ENCODE results near the gene AKR1C8. TPM values are rescaled to one million over a fixed set of nuclear protein-coding genes. Genes with fewer than 3 reads are reported as not detected.
"Not testable (repeated sequence)": the region's sequence is repeated elsewhere in the genome, so short reads cannot be mapped to it uniquely, and the experiment has no call there.

The AKR1C8 gene
- total and polyA plus RNA-seq, 10 of the 15 experiments (the other 5 are each of a cell fraction or from before 2014, with no cell fraction given), result 0.18 TPM; not detected in 9

- no peaks in the 10 kb centered on the region for H3K36me3 ChIP-seq (ENCODE audit: control insufficient read depth in 2 of 2, insufficient read depth in 2 of 2, low read length in 1 of 2)
- H3K27ac ChIP-seq (ENCODE audit: control insufficient read depth, insufficient read depth), result no peak overlapping the region
- no peak overlapping the region for H2AFZ ChIP-seq (ENCODE audit: control insufficient read depth, low read depth, low read length)
- ChIA-PET RAD21 (ENCODE audit: unreplicated experiment) (no interaction called here), POLR2A (no interaction called here), CTCF (no interaction called here), SMC1A (ENCODE audit: uncharacterized antibody, unreplicated experiment) (no interaction called here)
- intact Hi-C loops (cut with micrococcal nuclease; ENCODE audit: unreplicated experiment) (no loop called here), in situ Hi-C loops (cut with MboI) (no loop called here)
- 38% methylated on average over 8 of the region's 8 CpGs for WGBS (ENCODE audit: insufficient coverage, insufficient replicate concordance, low lambda C conversion rate, missing lambda C conversion rate)
- H3K9me3 ChIP-seq (replicated peaks; ENCODE audit: control insufficient read depth, insufficient read depth, low read length), result no peaks in the 10 kb centered on the region
- H3K79me2 ChIP-seq (ENCODE audit: control insufficient read depth, insufficient read depth, low read length), result no peaks in the 10 kb centered on the region
- no TSS peak for BruUV-seq (replicated peaks)
- TF ChIP-seq PRDM15 (CRISPR knock-in tag; IDR thresholded peaks at IDR 0.05), result no peak
- no peak for TF ChIP-seq NR2F1 (conservative IDR thresholded peaks at IDR 0.05)
- TF ChIP-seq ASH2L (IDR thresholded peaks at IDR 0.05; ENCODE audit: borderline replicate concordance, low read depth), result no peak
- no peak for TF ChIP-seq SIN3A (IDR thresholded peaks at IDR 0.05; ENCODE audit: low read depth, low read length)
- no peak for TF ChIP-seq SREBF2 (IDR thresholded peaks at IDR 0.05; ENCODE audit: low read length)
- TF ChIP-seq SUPT20H (IDR thresholded peaks at IDR 0.05; ENCODE audit: borderline replicate concordance, control insufficient read depth, low read depth, low read length), result no peak
- TF ChIP-seq RCOR1 (conservative IDR thresholded peaks at IDR 0.05; ENCODE audit: low read depth, low read length), result no peak
- H4K20me1 ChIP-seq (ENCODE audit: control insufficient read depth, insufficient read depth), result no peaks in the 10 kb centered on the region
- no peak for FAIRE-seq
- no peaks in the 10 kb centered on the region for H3K27me3 ChIP-seq (replicated peaks in 1 of 2; ENCODE audit: control insufficient read depth in 2 of 2, insufficient read depth in 2 of 2, low read length in 1 of 2)
- no peak for ATAC-seq
- H3K4me2 ChIP-seq (ENCODE audit: control insufficient read depth, insufficient read depth), result no peak overlapping the region
- no peaks in the 10 kb centered on the region for H3K4me1 ChIP-seq (ENCODE audit: control insufficient read depth, insufficient read depth, low read length)
- no peak for DNase-seq (ENCODE audit: low read depth, low spot score)
- no peak overlapping the region for H3K4me3 ChIP-seq
- no peak overlapping the region for H3K9ac ChIP-seq (ENCODE audit: control insufficient read depth, insufficient read depth, low read length)
Observed at GRCh38 chr10:5229019-5229418, 44.1 kb upstream of the AKR1C8 start.

- H3K9me3 ChIP-seq (replicated peaks; ENCODE audit: control insufficient read depth, insufficient read depth, low read length); H3K4me2 ChIP-seq (ENCODE audit: control insufficient read depth, insufficient read depth); H3K27ac ChIP-seq (ENCODE audit: control insufficient read depth, insufficient read depth); H3K36me3 ChIP-seq (ENCODE audit: control insufficient read depth in 2 of 2, insufficient read depth in 2 of 2, low read length in 1 of 2); H3K79me2 ChIP-seq (ENCODE audit: control insufficient read depth, insufficient read depth, low read length); in situ Hi-C loops (cut with MboI); CTCF ChIA-PET; POLR2A ChIA-PET; H3K27me3 ChIP-seq (replicated peaks in 1 of 2; ENCODE audit: control insufficient read depth in 2 of 2, insufficient read depth in 2 of 2, low read length in 1 of 2); DNase-seq (ENCODE audit: low read depth, low spot score); H4K20me1 ChIP-seq (ENCODE audit: control insufficient read depth, insufficient read depth); H3K4me3 ChIP-seq; ATAC-seq; BruUV-seq (replicated peaks); H3K9ac ChIP-seq (ENCODE audit: control insufficient read depth, insufficient read depth, low read length); FAIRE-seq; H3K4me1 ChIP-seq (ENCODE audit: control insufficient read depth, insufficient read depth, low read length); SMC1A ChIA-PET (ENCODE audit: uncharacterized antibody, unreplicated experiment); intact Hi-C loops (cut with micrococcal nuclease; ENCODE audit: unreplicated experiment); H2AFZ ChIP-seq (ENCODE audit: control insufficient read depth, low read depth, low read length): not testable (repeated sequence)
- 9% methylated on average over 6 of the region's 7 CpGs for WGBS (ENCODE audit: insufficient coverage, insufficient replicate concordance, low lambda C conversion rate, missing lambda C conversion rate)
- RAD21 ChIA-PET (ENCODE audit: unreplicated experiment), result interaction anchor here (0.6 kb wide), 1 partner anchor 400 kb away, joined by 3 read pairs; no protein-coding TSS in a partner anchor
Observed at GRCh38 chr10:5222942-5223341, 38.0 kb upstream of the AKR1C8 start.

All from GM12878 (cell line).